Activated T-helper 1 cell treated with Interleukin-2 at 50 U/mL for 16 hours (primary cell): Measurements from ENCODE around the gene UGT2B17.
"Not testable (repeated sequence)": the region's sequence is repeated elsewhere in the genome, so short reads cannot be mapped to it uniquely, and the experiment has no call there.

Source experiments
- DNase-seq: peaks from one replicate; pipeline ENCODE4 v3.0.0-alpha.2; 2020; ENCODE audit warnings: low read depth

The UGT2B17 gene

GRCh38 chr4:68569036-68569435, 7.1 kb downstream of the UGT2B17 start:
- not testable (repeated sequence) for DNase-seq

GRCh38 chr4:68568535-68568934, 7.6 kb downstream of the UGT2B17 start:
- not testable (repeated sequence) for DNase-seq

GRCh38 chr4:68566364-68566763, 9.8 kb downstream of the UGT2B17 start:
- not testable (repeated sequence) for DNase-seq

DNA sequence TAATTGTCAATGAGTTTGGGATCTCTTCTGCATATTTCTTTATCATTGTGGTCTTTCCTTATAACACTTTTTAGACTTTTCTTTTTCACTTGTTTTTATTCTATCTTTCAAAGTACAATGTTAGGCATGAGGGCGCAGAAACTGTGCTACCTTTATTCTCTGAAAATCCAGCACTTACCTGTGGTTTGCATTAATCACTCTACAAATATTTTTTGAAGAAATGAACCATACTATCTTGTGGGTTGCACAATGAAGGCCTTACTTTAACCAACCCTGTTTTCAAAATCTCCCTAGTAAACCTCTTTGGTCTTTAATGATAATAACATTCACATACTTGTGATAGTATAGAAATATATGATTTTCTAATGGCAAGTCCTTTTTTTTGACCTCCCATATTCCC, 11.0 kb downstream of the UGT2B17 start:
- DNase-seq: not testable (repeated sequence)

GRCh38 chr4:68560364-68561070, 15.6 kb downstream of the UGT2B17 start:
- not testable (repeated sequence) for DNase-seq

DNA sequence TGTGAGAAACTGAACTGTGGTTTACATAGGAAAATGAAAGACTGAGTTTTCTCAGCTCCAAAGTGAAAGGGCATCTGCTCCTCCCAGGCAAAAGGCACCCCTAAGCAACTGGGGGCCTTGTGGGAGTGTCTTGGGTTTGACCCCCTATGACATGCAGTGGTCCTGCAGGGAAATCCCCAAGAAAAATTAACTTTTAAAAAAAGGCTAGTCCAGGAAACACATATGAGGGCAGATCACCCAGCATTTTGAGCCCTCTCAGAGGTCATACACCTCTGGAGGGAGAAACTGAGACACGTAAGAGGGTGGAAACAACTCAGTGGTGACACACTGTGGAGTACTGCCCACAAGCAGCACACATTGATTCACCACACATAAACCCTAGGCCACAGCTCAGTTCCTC, 22.3 kb downstream of the UGT2B17 start:
- DNase-seq: not testable (repeated sequence)

GRCh38 chr4:68552818-68553811, 23.0 kb downstream of the UGT2B17 start:
- DNase-seq: not testable (repeated sequence)

GRCh38 chr4:68542742-68543141, 33.4 kb downstream of the UGT2B17 start:
- not testable (repeated sequence) for DNase-seq

DNA sequence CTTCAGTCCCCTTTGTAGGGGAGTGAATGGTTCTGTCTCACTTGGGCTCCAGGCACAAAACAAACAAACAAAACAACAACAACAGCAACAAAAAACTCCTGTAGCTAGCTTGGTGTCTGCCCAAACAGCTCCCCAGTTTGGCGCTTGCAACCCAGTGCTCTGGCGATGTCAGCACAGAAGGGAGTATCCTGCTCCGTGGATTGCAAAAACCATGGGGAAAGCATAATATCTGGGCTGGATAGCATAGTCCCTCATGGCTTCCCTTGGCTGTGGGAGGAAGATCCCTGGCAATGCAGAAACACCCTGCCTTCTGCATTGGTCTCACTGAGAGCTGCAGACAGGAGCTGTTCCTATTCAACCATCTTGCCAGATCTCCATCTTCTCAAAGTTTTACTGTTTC, 39.7 kb downstream of the UGT2B17 start:
- DNase-seq: no peak

- no peak for DNase-seq
Measured at GRCh38 chr4:68535974-68536373, 40.1 kb downstream of the UGT2B17 start.

DNA sequence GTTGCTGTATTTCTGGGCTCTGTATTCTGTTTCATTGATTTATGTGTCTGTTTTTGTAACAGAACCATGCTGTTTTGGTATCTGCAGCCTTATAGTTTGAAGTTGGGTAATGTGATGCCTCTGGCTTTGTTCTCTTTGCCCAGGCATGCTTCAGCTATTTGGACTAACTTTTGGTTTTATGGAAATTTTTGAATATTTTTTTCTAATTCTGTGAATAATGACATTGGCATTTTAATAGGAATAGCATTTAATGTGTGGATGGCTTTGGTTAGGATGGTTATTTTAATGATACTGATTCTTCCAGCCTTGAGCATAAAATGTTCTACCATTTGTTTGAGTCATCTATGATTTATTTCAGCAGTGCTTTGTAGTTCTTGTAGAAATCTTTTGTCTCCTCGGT, 53.9 kb downstream of the UGT2B17 start:
- not testable (repeated sequence) for DNase-seq

DNA sequence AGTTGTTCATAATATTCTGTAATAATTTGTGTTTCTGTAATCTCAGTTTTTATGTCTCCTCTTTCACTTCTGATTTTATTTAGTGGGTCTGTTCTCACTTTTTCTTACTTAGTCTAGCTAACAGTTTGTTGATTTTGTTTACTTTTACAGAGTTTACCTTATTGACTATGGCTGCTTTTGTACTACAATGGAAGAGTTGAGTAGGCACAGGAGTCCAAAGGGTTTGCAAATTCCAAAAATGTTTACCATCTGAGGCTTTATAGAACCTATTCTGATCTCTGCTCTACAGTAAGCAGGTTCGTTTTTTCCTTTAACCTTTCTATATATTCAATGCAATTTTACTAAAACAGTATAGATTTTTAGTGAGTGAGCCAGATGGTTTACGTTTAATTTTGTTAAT, 55.1 kb downstream of the UGT2B17 start:
- DNase-seq: no peak

GRCh38 chr4:68518889-68519288, 57.2 kb downstream of the UGT2B17 start:
- no peak for DNase-seq

GRCh38 chr4:68505452-68505851, 70.7 kb downstream of the UGT2B17 start:
- not testable (repeated sequence) for DNase-seq

- not testable (repeated sequence) for DNase-seq
Measured at GRCh38 chr4:68504836-68505235, 71.3 kb downstream of the UGT2B17 start.

DNA sequence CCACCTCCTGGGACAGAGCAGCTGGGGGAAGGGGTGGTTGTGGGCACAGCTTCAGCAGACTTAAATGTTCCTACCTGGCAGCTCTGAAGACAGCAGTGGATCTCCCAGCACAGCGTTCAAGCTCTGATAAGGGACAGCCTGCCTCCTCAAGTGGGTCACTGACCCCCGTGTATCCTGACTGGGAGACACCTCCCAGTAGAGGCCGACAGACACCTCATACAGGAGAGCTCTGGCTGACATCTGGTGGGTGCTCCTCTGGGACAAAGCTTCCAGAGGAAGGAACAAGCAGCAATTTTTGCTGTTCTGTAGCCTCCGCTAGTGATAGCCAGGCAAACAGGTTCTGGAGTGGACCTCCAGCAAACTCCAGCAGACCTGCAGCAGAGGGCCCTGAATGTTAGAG, 72.7 kb downstream of the UGT2B17 start:
- not testable (repeated sequence) for DNase-seq

- no peak for DNase-seq
Measured at GRCh38 chr4:68499021-68499420, 77.1 kb downstream of the UGT2B17 start.

DNA sequence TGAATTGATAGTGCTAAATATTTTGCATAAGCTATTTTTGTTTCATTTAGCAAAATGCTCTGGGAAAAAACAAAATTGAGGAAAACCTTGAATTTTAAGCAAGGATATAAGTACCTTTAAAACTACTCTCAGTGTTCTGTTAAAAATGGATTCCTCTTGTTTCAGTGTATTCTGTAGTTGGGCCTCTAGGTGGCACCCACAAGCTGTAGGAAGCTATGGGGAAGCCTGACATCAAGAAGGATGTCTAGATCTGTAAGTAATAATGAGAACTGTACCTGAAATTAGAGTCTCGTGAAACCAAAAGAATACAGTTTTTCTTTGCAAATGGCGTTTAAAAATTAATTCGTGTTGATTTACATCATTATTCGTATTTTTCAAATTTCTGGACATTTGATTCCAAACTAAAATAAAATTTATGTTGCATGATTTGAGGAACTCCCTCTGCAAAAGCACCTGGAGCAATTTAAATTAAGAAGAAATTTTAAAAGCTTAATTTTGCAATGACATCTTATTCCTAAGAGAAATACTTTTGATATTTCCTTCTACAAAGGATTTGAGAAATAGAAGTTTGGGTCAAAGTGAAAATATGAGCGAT, 77.6 kb downstream of the UGT2B17 start:
- peak; percentile 17 for DNase-seq

DNA sequence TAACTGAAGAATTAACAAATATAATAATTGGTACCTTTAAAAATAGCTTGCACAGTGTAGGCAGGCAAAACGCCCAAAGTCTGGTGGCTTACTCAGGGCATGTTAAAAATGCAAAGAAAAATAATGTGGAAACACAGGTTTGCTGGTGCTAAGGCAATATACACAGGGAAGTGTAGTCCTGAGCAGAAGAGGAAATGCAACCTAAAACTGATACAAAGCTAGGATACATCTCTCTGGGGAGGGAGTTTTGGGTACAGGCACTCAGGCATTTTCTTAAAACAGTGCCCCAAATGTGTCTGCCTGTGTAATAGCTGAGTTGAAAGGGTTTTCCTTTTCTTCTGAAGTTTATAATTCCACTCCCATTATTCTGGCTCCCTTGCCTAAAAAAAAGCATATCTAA, 81.4 kb downstream of the UGT2B17 start:
- DNase-seq: no peak

DNA sequence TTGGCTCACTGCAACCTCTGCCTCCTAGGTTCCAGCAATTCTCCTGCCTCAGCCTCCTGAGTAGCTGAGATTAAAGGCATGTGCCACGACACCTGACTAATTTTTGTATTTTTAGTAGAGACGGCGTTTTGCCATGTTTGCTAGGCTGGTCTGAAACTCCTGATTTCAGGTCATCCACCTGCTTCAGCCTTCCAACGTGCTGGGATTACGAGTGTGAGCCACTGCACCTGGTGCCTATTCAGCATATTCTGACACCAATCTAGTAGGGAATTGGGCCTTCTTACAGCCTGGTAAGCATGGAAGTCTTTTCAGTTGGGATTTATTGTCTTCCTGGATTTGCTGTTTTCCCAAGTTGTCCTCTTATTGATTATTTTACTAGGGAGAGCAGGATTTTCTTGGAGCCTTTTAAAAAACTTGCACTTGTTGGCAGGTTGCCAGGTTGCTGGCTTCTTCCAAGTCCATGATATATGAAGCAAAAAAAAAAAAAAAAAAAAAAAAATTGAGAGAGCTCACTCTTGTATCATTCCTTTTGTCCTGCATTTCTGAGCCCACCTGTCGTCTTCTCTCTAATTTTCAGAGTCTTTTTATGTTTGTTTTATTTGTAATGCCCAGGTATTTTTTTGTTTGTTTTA, 85.2 kb downstream of the UGT2B17 start:
- no peak for DNase-seq

DNA sequence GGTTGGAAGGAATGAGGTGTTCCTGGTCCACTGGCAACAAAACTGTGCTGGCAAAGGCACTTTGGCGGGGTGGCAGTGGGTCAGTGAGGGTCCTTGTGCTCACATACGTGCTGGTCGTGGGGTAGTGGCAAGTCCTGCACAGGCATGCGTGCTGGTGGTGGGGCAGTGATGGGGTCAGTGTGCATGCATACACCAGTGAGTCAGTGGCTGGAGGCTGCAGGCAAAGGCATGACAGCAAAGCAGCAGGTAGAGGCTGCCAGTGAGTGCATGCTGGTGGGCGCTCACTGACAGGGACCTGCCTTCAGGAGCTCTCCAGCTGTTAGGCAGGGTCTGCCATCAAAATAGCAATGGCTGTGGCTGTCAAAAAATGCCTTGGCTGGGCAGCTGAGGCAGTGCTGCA, 86.8 kb downstream of the UGT2B17 start:
- no peak for DNase-seq
